GM10266 (cell line): ENCODE results near the gene SFXN3.

Source experiments
- DNase-seq: peaks from one replicate; pipeline ENCODE4 v3.0.0; 2012; ENCODE audit errors: extremely low spot score
- TF ChIP-seq, protein P1 (sequence below): IDR thresholded peaks from 2 replicates; pipeline ENCODE4 v1.5.1; 2012; ENCODE audit warnings: mild to moderate bottlenecking, low read depth; ENCODE audit not compliant: control insufficient read depth, insufficient read depth; ENCODE audit errors: missing control alignments

SFXN3 gene

DNA sequence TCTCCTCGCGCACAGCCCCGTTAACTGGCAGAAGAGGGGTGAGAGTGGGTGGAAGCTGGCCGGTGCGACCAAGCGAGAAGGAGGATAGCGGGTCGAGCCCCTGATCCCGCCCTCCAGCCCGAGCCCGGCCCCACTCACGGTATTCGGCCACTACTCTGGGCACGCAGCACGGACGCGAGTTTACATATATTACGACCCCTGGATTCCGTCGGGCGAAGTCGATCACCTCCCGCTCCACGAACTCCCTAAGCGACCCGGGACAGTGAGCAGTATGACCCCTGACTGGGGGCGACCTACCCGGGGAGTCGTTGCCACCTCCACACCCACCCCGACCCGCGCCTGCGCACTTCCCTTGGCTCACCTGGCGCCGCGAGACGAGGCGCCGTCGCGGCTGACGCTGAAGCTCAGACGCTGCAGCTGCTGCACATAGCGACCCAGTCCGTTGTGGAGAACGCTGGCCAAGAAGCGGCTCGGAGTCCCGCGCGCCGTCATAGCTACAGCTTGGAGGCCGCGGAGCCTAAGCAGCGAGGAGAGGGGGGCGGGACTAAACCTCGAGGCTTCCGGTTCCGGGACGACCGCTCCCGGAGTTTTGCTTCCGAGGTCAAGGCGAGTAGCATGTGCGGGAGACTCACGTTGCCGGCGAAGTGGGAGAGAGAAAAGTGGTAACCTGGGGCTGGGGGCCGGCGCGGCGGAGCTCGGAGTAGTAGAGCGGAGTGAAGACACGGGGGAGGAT lies 43.9 kb upstream of the SFXN3 start, which contains the start of the genes MRPL43 and TWNK:
Gene MRPL43, minus strand, starts transcription at position 546 of the 733 bp plus-strand sequence. Its CDS starts 54 bp downstream, at position 492.
Gene TWNK, plus strand, starts transcription at position 592 of the 733 bp plus-strand sequence. CDS start 668 bp downstream, outside the sequence.
- TF ChIP-seq, protein P1, sequence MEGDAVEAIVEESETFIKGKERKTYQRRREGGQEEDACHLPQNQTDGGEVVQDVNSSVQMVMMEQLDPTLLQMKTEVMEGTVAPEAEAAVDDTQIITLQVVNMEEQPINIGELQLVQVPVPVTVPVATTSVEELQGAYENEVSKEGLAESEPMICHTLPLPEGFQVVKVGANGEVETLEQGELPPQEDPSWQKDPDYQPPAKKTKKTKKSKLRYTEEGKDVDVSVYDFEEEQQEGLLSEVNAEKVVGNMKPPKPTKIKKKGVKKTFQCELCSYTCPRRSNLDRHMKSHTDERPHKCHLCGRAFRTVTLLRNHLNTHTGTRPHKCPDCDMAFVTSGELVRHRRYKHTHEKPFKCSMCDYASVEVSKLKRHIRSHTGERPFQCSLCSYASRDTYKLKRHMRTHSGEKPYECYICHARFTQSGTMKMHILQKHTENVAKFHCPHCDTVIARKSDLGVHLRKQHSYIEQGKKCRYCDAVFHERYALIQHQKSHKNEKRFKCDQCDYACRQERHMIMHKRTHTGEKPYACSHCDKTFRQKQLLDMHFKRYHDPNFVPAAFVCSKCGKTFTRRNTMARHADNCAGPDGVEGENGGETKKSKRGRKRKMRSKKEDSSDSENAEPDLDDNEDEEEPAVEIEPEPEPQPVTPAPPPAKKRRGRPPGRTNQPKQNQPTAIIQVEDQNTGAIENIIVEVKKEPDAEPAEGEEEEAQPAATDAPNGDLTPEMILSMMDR, result no peak
- peak; percentile 90 for DNase-seq

DNA sequence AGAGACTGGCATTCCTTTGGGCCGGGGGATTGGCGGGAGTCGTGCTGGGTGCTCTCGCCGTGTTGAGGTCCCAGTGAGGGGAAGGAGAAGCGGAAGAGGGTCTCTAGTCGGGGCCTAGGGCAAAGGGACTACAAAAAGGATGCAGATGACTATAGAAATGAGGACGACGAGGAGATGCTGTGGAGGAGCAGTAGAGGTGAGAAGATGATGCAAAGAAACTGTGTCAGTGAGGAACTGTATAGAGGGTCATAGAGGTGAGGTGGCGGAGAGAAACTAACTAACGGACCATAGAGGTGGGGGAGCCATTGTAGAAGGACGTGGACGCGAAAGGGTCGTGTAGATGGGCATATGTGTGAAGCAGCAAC lies 43.4 kb upstream of the SFXN3 start:
- DNase-seq, result no peak
- TF ChIP-seq, protein P1, result no peak

DNA sequence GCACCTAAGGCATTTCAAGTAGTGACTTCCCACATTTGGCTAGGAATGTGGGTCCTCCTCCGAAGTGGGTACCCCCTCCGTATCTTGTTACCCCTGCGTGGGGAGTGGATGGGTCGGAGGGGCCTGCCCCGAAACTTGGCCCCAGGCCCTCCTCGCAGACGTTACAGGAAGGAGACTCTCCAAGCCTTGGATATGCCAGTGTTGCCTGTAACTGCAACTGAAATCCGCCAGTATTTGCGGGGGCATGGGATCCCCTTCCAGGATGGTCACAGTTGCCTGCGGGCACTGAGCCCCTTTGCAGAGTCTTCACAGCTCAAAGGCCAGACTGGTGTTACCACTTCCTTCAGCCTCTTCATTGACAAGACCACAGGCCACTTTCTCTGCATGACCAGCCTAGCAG lies 42.9 kb upstream of the SFXN3 start:
- DNase-seq, result no peak
- TF ChIP-seq, protein P1, result no peak

DNA sequence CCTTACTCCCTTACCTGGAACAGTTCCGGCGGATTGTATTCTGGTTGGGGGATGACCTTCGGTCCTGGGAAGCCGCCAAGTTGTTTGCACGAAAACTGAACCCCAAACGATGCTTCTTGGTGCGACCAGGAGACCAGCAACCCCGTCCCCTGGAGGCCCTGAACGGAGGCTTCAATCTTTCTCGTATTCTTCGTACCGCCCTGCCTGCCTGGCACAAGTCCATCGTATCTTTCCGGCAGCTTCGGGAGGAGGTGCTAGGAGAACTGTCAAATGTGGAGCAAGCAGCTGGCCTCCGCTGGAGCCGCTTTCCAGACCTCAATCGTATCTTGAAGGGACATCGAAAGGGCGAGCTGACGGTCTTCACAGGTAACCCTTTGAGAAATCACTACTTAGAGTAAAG lies 41.9 kb upstream of the SFXN3 start:
- TF ChIP-seq, protein P1, result no peak
- no peak for DNase-seq

DNA sequence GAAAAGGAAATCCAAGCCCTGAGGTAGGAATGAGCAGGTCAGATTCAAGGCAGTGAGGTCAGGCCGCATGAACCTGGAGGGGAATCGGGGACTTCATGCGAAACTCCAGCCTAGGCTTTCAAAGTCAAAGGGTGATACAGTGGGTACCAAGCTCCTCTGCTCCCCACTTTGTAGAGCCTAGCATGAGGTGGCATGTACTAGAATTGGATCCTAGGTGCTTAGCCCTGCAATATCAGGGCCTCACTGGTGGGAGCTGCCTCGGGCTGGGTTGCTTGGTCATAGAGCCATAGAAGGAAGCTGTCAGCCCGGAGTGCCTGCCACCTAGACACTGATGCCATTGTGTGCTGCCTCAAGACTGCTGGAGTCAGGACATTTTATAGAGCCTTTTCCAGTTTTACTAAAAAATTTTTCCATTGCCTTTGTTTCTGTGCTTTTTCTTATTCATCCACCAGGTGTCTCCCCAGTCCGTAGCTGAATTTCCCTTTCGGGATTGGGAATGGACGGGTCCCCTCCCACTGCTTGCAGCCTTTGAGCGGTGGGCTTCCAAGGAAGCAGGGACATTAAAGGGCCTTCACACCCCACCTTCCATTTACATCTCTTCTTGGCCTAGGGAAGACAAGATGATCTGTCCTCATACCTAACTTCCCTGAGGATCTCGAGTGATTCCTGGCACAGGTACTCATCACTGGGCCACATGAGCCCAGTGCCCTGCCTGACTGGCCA lies 36.9 kb upstream of the SFXN3 start:
- DNase-seq, result no peak

DNA sequence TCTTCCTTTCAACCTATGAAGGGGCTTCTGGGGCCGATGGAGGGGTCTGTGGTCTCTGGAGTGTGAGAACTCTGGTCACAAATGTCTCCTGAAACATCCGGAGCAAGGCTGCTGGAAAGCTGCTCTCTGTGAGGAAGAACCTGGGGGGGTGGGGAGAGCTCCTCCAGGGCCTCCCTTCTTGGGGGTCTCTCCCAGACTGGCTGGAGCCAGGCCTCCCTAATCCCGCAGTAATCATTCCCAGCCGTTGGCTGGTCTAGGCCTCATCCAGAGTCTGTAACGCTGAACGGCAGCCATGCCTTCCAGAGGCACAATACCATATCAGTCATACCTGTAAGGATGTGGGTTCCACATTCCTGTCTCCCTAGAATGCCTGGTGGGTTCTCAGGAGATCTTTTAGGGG lies 35.9 kb upstream of the SFXN3 start:
- DNase-seq, result no peak
- TF ChIP-seq, protein P1, result no peak

More for the DNA sequence above, 36.9 kb upstream of the SFXN3 start:
- TF ChIP-seq, protein P1, result peak; percentile 20

DNA sequence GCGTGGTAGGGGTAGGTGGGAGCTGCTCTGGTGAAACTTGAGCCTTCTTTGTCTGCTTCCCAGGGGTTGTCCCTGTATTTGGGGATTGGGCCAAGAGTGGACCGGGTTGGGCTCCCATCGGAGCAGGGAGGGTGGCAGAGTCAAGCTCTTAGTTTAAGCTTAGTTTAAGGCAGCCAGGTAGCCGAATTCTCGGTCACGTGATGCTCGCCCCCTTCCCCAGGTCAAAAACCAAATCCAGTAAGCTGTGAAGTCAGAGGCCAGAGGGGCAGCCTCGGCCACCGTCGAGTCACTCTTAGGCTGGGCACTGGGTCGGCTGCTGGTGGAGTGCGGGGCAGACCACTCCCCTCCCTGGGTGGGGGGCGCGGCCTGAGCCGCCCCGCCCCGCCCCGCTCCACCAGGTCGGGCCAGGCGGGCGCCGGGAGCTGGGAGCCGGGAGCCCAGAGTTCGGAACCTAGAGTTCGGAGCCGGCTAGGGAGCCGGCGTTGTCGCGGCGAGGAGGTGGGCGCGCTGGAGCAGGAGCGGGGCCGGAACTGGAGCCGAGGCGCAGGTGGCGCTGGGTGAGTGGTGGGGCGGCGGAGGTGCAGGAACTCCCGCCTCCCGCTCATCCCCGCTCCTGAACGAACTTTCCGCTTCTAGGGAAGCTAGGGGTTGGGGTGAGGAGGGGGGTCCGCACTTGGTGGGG lies 34.2 kb upstream of the SFXN3 start:
- peak; percentile 77 for DNase-seq

More for the DNA sequence above, 34.2 kb upstream of the SFXN3 start:
- TF ChIP-seq, protein P1, result no peak
